Panc1 (cell line): ENCODE measurements around the gene ADISSP.

ENCODE experiments used
- CTCF ChIP-seq: fragments of 450-650 bp; IDR thresholded peaks from 2 replicates; pipeline ENCODE4 v1.5.1; 2017; ENCODE audit warnings: mild to moderate bottlenecking
- POLR2AphosphoS5 ChIP-seq: IDR thresholded peaks from 2 replicates; pipeline ENCODE4 v1.6.1; 2012; ENCODE audit warnings: mild to moderate bottlenecking, low read depth, low read length, moderate library complexity
- REST ChIP-seq, 2 experiments: IDR thresholded peaks; 2 replicates each; pipeline ENCODE4 v1.6.1; 2011 to 2012; ENCODE audit warnings: low read depth in 2 of 2, control low read depth in 1 of 2, low read length in 1 of 2, mild to moderate bottlenecking in 1 of 2, moderate library complexity in 1 of 2; ENCODE audit not compliant: insufficient read depth in 1 of 2
- SIN3A ChIP-seq: IDR thresholded peaks from 2 replicates; pipeline ENCODE4 v1.6.1; 2012; ENCODE audit warnings: low read depth, mild to moderate bottlenecking, low read length, moderate library complexity, borderline replicate concordance; ENCODE audit not compliant: insufficient read depth
- TCF7L2 ChIP-seq: IDR thresholded peaks from 2 replicates; pipeline ENCODE4 v1.6.1; 2011; ENCODE audit warnings: mild to moderate bottlenecking, low read depth, low read length, inconsistent platforms

- TF ChIP-seq POLR2AphosphoS5 (no peak), CTCF (no peak), REST (IDR thresholded peaks at IDR 0.05; ENCODE audit: insufficient read depth in 1 of 2, low read depth in 2 of 2, low read length in 1 of 2) (no peak), TCF7L2 (no peak), SIN3A (no peak)
Observed at GRCh38 chr20:3813848-3814581, 46.5 kb upstream of the ADISSP start.
